Adrenal gland (tissue), 12 donors: ENCODE measurements around the gene GRK1. TPM values are rescaled to one million over a fixed set of nuclear protein-coding genes. Genes with fewer than 3 reads are reported as not detected.

ENCODE experiments used
- DNase-seq, 7 donors: peaks; one replicate each; pipeline ENCODE4 v3.0.0-alpha.2; 2019 to 2020
- H3K27ac ChIP-seq, 5 donors: fragments of 200-600 bp; sonication (generic) in 4 of 5; 1 replicate in 3 of 5; 2 replicates in 2 of 5; pipeline versions ENCODE4 v1.5.1 to v1.8.0; 2016 to 2020; ENCODE audit warnings: mild to moderate bottlenecking in 1 of 5
- H3K27me3 ChIP-seq: fragments of 200-600 bp; 2 replicates; pipeline ENCODE4 v1.8.0; 2021
- H3K36me3 ChIP-seq, 2 donors: fragments of 200-600 bp; replicated peaks in 1 of 2; 1 replicate in 1 of 2; 2 replicates in 1 of 2; pipeline versions ENCODE4 v1.5.1 to v1.8.0; 2018 to 2022
- H3K4me1 ChIP-seq, 2 donors: fragments of 200-600 bp; replicated peaks in 1 of 2; 1 replicate in 1 of 2; 2 replicates in 1 of 2; pipeline versions ENCODE4 v1.5.1 to v1.8.0; 2018 to 2021
- H3K4me3 ChIP-seq, 4 donors: fragments of 200-600 bp; sonication (generic) in 3 of 4; one replicate each; pipeline ENCODE4 v1.5.1; 2016 to 2018
- H3K9me3 ChIP-seq, 3 donors: fragments of 200-600 bp; sonication (generic) in 1 of 3; replicated peaks in 1 of 3; 1 replicate in 2 of 3; 2 replicates in 1 of 3; pipeline versions ENCODE4 v1.5.1 to v1.8.0; 2016 to 2021
- POLR2A ChIP-seq, 2 donors: fragments of 450-650 bp; IDR thresholded peaks; one replicate each; pipeline ENCODE4 v1.6.1; 2017; ENCODE audit warnings: antibody characterized with exemption in 2 of 2, mild to moderate bottlenecking in 2 of 2, moderate library complexity in 1 of 2
- WGBS, 4 donors: extraction: QIAGEN DNeasy Blood & Tissue Kit in 2 of 4; methylation state at CpG; one replicate each; pipeline versions ENCODE4 v1.1.5 to v1.1.7; 2013 to 2017; 5-methylcytosine and 5-hydroxymethylcytosine counted together
- intact Hi-C, 2 donors: fragments of 100-400 bp; cut with DNase I; formaldehyde crosslinking; loops; one replicate each; pipeline versions ENCODE4 v1.14.1 to v1.15.0; 2022 to 2023
- polyA plus RNA-seq, 3 donors: library from polyadenylated mRNA; stranded (reverse); fragments of 200-250 nt in 2 of 3; fragments of 350-450 nt in 1 of 3; fragmentation: Illumina TruSeq in 1 of 3; extraction: RNeasy Lipid Tissue Mini Kit (QIAGEN cat#74804) in 1 of 3; gene quantifications; one replicate each; pipeline ENCODE4 v1.2.3, GENCODE V29; 2013 to 2014
- total RNA-seq, 9 donors: library from RNA; depleted of rRNA in 4 of 9; stranded (reverse); fragments of >200 nt in 4 of 9; fragments of 120-200 nt in 1 of 9; fragmentation: NEBNext Ultra II Directional in 1 of 9; extraction: Animal tissue kit (Norgen Biotek cat#: 25700) in 1 of 9; gene quantifications; one replicate each; pipeline versions ENCODE4 v1.1.0 to v1.2.4, GENCODE V29; 2013 to 2023
- TF ChIP-seq, protein P1 (sequence below), 6 experiments: fragments of 450-650 bp in 4 of 6; fragments of 200-600 bp in 2 of 6; sonication (generic) in 1 of 6; IDR thresholded peaks; 1 replicate in 5 of 6; 2 replicates in 1 of 6; pipeline versions ENCODE4 v1.5.1 to v1.8.0; 2016 to 2021; ENCODE audit warnings: antibody characterized with exemption in 6 of 6, mild to moderate bottlenecking in 2 of 6, moderate library complexity in 1 of 6
- donor health status: healthy with polysubstance abuse.
- donor health status: Bipolar disorder and iron deficiency.
- donor health status: DM: yes; HTN: yes; CAD: no.
- donor health status: DM: no; HTN: no; CAD: no.
- donor health status: DM: no; HTN: no; CAD: no.
- donor health status: DM: yes; HTN: yes; CAD: no.

GRK1 gene
- total and polyA plus RNA-seq, 12 donors: 0.04 to 0.38 (median 0.22) TPM; not detected in 9

DNA sequence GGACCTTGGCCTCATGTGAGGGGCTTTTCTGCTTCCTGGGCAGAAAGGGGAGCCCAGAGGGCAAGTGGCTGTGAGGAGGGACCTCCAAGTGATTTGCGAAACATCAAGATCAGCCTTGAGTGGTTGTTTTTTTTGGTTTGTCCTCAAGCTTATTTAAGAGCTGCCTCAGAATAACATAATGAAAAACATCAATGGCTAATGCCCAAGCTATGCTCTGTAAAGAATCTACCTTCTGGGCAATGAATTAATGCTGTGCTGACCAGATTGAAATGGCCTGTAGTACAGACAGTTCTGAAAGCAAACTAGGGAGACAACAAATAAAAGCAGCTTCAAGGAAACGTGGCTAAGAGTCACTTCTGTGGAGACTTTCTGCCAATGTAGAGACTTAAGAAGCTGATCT is 100.3 kb downstream of the GRK1 start:
- Histone ChIP-seq H3K4me1 (no peaks in the 10 kb centered on the region), H3K36me3 (no peaks in the 10 kb centered on the region), H3K27ac (no peak overlapping the region), H3K4me3 (no peak overlapping the region), H3K9me3 (no peaks in the 10 kb centered on the region), H3K27me3 (no peaks in the 10 kb centered on the region)
- WGBS, 4 donors: 74 to 79% (median 76%) methylated on average over 2 of the region's 2 CpGs
- intact Hi-C loops: no loop called here
- no peak for DNase-seq
- TF ChIP-seq, protein P1, sequence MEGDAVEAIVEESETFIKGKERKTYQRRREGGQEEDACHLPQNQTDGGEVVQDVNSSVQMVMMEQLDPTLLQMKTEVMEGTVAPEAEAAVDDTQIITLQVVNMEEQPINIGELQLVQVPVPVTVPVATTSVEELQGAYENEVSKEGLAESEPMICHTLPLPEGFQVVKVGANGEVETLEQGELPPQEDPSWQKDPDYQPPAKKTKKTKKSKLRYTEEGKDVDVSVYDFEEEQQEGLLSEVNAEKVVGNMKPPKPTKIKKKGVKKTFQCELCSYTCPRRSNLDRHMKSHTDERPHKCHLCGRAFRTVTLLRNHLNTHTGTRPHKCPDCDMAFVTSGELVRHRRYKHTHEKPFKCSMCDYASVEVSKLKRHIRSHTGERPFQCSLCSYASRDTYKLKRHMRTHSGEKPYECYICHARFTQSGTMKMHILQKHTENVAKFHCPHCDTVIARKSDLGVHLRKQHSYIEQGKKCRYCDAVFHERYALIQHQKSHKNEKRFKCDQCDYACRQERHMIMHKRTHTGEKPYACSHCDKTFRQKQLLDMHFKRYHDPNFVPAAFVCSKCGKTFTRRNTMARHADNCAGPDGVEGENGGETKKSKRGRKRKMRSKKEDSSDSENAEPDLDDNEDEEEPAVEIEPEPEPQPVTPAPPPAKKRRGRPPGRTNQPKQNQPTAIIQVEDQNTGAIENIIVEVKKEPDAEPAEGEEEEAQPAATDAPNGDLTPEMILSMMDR (IDR thresholded peaks at IDR 0.05): no peak
- no peak for TF ChIP-seq POLR2A (IDR thresholded peaks at IDR 0.05)

DNA sequence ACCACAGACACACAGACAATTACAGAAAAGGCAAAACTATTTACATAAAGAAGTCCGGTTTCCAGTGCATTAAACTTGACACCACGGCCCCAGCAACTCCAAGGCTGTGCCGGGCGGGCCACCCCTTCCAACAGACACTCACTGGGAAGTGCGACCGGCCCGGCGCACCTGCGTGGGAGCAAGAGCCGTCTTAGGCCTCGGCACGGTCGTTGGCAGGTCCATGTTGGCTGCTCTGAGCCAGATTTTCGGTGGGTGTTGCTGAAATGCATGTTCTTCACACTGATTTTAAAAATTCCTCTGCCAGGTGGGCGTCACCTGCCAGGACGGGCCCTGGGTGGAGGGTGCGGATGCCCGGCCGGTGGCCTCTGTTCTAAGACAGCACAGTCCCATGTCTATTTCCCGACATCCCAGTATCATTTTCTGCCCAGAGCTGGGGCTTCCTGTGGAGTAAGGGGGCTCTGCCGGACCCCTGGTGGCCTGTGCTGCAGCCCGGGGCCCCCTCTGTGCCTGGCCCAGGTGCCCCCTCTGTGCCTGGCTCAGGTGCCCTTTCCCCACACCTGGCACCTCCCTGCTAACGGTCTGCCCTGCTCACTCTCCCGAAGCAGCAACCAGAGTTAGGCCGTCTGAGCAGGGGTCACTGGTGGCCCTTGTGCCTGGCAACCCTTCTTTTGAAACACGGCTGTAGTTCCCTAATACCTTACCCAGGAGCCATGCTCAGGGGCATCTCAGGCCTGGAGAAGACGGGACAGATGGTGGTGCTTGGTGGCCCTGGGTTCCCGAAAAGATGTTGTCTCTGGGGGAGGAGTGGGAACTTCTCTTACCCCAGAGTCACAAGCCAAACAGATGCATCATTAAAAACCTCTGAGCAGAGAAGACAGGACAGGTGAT is 101.2 kb downstream of the GRK1 start:
- DNase-seq: no peak

DNA sequence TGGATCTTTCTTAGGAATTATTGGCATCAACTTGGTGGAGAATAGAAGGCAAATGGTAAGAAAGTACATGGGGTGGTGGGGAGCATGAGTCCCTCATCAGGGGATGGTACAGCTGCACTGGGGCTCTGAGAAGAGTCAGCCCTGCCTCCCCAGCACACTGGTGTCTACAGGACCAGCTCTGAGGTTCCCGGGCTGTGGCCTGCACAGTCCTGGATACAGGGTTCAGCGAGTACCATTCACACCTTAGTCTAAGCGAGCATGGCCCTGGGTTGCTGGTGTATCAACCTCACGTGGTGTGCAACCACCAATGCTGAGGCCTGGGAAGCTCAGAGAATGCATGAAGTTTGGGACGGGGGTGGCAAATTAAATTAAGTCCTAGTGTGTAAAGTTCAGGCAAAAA is 102.1 kb downstream of the GRK1 start:
- intact Hi-C loops: no loop called here
- no peaks in the 10 kb centered on the region for H3K36me3 ChIP-seq
- no peaks in the 10 kb centered on the region for H3K9me3 ChIP-seq
- DNase-seq: no peak
- H3K4me1 ChIP-seq: no peaks in the 10 kb centered on the region
- TF ChIP-seq, protein P1 (IDR thresholded peaks at IDR 0.05): no peak
- no peak for TF ChIP-seq POLR2A (IDR thresholded peaks at IDR 0.05)
- 82 to 89% (median 87%) methylated on average over 5 of the region's 5 CpGs for WGBS, 4 donors
- no peak overlapping the region for H3K4me3 ChIP-seq
- H3K27me3 ChIP-seq: no peaks in the 10 kb centered on the region
- no peak overlapping the region for H3K27ac ChIP-seq

More for the DNA sequence above, 101.2 kb downstream of the GRK1 start:
- H3K27ac ChIP-seq: no peak overlapping the region
- no peaks in the 10 kb centered on the region for H3K36me3 ChIP-seq
- WGBS, 4 donors: 86 to 92% (median 87%) methylated on average over 14 to 28 of the region's 28 CpGs
- no peaks in the 10 kb centered on the region for H3K9me3 ChIP-seq
- no peaks in the 10 kb centered on the region for H3K27me3 ChIP-seq
- no peak overlapping the region for H3K4me3 ChIP-seq
- intact Hi-C loops: no loop called here
- no peaks in the 10 kb centered on the region for H3K4me1 ChIP-seq
- TF ChIP-seq POLR2A (IDR thresholded peaks at IDR 0.05): no peak
- TF ChIP-seq, protein P1 (IDR thresholded peaks at IDR 0.05): no peak

DNA sequence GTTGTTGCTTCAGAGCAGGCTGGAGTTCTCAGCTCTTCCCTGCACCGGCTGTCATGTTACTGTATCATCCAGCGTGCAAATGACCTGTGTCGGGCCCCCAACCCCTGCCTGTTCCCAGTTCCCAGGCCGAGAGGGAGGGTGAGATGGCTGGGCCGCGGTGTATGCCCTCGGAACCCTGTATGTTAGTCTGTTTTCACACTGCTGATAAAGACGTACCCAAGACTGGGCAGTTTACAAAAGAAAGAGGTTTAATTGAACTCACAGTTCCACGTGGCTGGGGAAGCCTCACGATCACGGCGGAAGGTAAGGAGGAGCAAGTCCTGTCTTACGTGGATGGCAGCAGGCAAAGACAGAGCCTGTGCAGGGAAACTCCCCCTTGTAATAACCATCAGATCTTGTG is 102.9 kb downstream of the GRK1 start:
- no peaks in the 10 kb centered on the region for H3K27me3 ChIP-seq
- no peak for DNase-seq
- 80 to 84% (median 81%) methylated on average over 13 of the region's 13 CpGs for WGBS, 4 donors
- no peak overlapping the region for H3K4me3 ChIP-seq
- intact Hi-C loops: no loop called here
- H3K9me3 ChIP-seq: no peaks in the 10 kb centered on the region
- H3K27ac ChIP-seq: no peak overlapping the region
- H3K36me3 ChIP-seq: no peaks in the 10 kb centered on the region
- H3K4me1 ChIP-seq: no peaks in the 10 kb centered on the region
- TF ChIP-seq, protein P1 (IDR thresholded peaks at IDR 0.05): no peak
- no peak for TF ChIP-seq POLR2A (IDR thresholded peaks at IDR 0.05)
